Measurements from ENCODE around the gene CRELD2.

CRELD2 gene

DNA sequence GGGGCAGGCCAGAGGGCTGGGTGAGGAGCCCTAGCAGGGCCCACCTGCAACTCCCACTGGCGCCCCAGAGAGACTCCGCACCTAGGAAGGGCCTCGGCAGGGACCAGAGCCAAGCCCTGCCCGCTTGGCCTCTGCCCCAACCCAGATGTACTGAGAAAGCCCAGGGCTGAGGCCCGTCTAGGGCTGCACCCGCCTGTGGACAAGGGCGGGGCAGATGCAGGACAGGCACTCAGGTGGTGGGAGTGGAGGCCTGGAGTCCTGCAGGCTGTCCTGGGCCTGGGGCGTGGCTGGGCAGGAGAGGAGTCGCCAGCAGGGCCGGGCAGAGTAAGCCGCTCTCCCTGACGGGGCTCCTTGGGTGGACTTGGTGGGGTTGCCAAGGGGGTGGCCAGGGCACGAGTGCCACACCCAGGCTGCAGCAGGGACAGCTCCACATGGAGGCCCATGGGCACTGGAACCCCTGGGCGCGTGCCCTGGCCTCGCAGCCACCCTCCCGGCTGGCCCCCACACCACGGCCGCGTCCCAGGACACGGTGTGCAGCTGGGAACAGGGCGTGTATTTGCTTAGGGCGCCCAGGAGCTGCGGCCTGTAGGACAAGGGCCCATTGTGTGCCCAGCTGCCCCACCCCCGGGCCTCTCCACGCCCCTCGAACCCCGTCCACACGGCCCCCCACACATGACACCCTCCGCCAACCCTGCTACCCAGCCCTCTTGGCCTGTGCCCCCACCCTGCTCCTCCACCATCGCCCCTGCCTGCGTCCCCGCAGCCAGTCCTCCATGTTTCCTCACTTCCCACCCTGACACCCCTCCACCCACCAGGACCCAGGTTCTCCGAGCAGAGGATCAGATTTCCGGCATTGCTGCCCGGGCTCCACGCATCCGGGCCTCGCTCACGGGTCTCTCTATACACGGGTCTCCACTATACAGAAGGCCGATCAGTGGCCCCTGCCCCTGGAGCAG lies 30.8 kb downstream of the CRELD2 start:
- Histone ChIP-seq H3K4me3 (ENCODE audit: low read length) (no peak overlapping the region), H3K27ac (ENCODE audit: low read length) (no peak overlapping the region), H2AFZ (ENCODE audit: low read length) (no peak overlapping the region), H3K9ac (ENCODE audit: low read length) (no peak overlapping the region), H3K79me2 (ENCODE audit: low read length) (no peaks in the 10 kb centered on the region), H3K4me2 (ENCODE audit: low read depth, low read length) (no peak overlapping the region), H3K4me1 (ENCODE audit: low read length) (no peaks in the 10 kb centered on the region), H3K9me2 (replicated peaks; ENCODE audit: insufficient read depth, low read length) (no peaks in the 10 kb centered on the region), H3K36me3 (replicated peaks; ENCODE audit: insufficient read depth, low read length) (no peaks in the 10 kb centered on the region), H3K9me3 (replicated peaks; ENCODE audit: insufficient read depth, low read length) (no peaks in the 10 kb centered on the region), H3F3A (ENCODE audit: insufficient read depth, low read length) (no peaks in the 10 kb centered on the region), H3K27me3 (replicated peaks; ENCODE audit: insufficient read depth, low read length) (peaks cover 34% of the 10 kb centered on the region), H4K20me1 (ENCODE audit: insufficient read depth, low read length) (no peaks in the 10 kb centered on the region)
- DNase-seq, result no peak
- TF ChIP-seq EZH2 (optimal IDR thresholded peaks at IDR 0.05; ENCODE audit: low read depth, low read length) (no peak), EZH2phosphoT487 (IDR thresholded peaks at IDR 0.05; ENCODE audit: low read length) (no peak)
- TF ChIP-seq, protein P1, sequence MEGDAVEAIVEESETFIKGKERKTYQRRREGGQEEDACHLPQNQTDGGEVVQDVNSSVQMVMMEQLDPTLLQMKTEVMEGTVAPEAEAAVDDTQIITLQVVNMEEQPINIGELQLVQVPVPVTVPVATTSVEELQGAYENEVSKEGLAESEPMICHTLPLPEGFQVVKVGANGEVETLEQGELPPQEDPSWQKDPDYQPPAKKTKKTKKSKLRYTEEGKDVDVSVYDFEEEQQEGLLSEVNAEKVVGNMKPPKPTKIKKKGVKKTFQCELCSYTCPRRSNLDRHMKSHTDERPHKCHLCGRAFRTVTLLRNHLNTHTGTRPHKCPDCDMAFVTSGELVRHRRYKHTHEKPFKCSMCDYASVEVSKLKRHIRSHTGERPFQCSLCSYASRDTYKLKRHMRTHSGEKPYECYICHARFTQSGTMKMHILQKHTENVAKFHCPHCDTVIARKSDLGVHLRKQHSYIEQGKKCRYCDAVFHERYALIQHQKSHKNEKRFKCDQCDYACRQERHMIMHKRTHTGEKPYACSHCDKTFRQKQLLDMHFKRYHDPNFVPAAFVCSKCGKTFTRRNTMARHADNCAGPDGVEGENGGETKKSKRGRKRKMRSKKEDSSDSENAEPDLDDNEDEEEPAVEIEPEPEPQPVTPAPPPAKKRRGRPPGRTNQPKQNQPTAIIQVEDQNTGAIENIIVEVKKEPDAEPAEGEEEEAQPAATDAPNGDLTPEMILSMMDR (IDR thresholded peaks at IDR 0.05; ENCODE audit: low read length), result no peak

DNA sequence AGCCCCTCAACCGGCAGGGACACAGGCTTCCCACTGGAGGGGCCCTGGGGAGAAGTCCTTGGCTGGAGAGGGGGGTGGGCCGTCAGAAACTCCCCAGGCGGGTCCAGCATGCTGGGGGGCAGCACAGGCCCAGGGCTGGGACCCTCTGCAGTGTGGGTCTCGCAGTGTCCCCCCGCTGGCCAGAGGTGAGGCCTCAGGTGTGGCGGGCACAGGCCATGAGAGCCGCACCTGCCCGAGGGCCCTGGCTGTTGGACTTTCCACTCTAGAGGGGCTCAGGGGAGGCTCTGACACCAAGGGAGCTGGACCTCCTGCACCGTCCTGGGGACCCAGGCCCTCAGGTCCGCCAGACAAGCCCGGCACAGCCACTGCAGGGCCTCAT lies 31.5 kb downstream of the CRELD2 start:
- H3K79me2 ChIP-seq (ENCODE audit: low read length), result no peaks in the 10 kb centered on the region
- DNase-seq, result no peak
- H3K9me2 ChIP-seq (replicated peaks; ENCODE audit: insufficient read depth, low read length), result no peaks in the 10 kb centered on the region
- no peaks in the 10 kb centered on the region for H3K4me1 ChIP-seq (ENCODE audit: low read length)
- H3K27ac ChIP-seq (ENCODE audit: low read length), result no peak overlapping the region
- H3K4me3 ChIP-seq (ENCODE audit: low read length), result no peak overlapping the region
- no peak overlapping the region for H3K4me2 ChIP-seq (ENCODE audit: low read depth, low read length)
- no peak overlapping the region for H3K9ac ChIP-seq (ENCODE audit: low read length)
- TF ChIP-seq EZH2phosphoT487 (IDR thresholded peaks at IDR 0.05; ENCODE audit: low read length), result no peak
- TF ChIP-seq, protein P1 (IDR thresholded peaks at IDR 0.05; ENCODE audit: low read length), result no peak
- no peak for TF ChIP-seq EZH2 (optimal IDR thresholded peaks at IDR 0.05; ENCODE audit: low read depth, low read length)
- H3F3A ChIP-seq (ENCODE audit: insufficient read depth, low read length), result no peaks in the 10 kb centered on the region
- peaks cover 34% of the 10 kb centered on the region for H3K27me3 ChIP-seq (replicated peaks; ENCODE audit: insufficient read depth, low read length)
- H2AFZ ChIP-seq (ENCODE audit: low read length), result no peak overlapping the region
- H3K36me3 ChIP-seq (replicated peaks; ENCODE audit: insufficient read depth, low read length), result no peaks in the 10 kb centered on the region
- H3K9me3 ChIP-seq (replicated peaks; ENCODE audit: insufficient read depth, low read length), result no peaks in the 10 kb centered on the region
- H4K20me1 ChIP-seq (ENCODE audit: insufficient read depth, low read length), result no peaks in the 10 kb centered on the region

DNA sequence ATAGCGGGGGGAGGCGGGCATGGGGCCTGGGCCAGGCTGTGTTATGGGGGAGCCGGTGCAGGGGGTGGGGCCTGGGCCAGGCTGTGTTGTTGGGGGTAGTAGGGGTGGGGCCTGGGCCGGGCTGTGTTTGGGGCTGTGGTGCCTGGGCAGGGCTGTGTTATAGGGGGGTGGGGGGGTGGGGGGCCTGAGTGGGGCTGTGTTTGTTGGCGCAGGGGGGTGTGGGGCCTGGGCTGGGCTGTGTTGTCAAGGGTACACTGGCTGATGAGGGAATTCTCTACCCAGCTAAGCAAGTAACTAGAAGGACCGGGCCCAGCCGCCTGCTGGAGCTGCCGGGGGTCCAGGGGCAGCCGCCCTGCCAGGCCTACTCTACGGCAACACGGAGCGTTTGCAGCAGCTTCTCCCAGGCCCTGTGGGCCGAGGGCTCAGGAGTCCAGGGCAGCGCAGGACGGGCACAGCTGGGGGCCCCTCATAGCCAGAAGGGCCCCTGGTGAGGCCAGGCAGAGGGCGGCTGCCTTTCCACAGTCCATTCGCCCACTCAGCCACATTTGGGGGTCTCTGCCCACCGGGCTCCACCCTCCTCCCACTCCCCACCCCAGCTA lies 32.1 kb downstream of the CRELD2 start:
- TF ChIP-seq, protein P1 (IDR thresholded peaks at IDR 0.05; ENCODE audit: low read length), result no peak
- no peak for TF ChIP-seq EZH2phosphoT487 (IDR thresholded peaks at IDR 0.05; ENCODE audit: low read length)
- no peak for TF ChIP-seq EZH2 (optimal IDR thresholded peaks at IDR 0.05; ENCODE audit: low read depth, low read length)

More for the DNA sequence above, 32.1 kb downstream of the CRELD2 start:
- Histone ChIP-seq H2AFZ (ENCODE audit: low read length) (no peak overlapping the region), H3K4me3 (ENCODE audit: low read length) (no peak overlapping the region), H3K4me2 (ENCODE audit: low read depth, low read length) (no peak overlapping the region), H3K9me3 (replicated peaks; ENCODE audit: insufficient read depth, low read length) (no peaks in the 10 kb centered on the region), H3K36me3 (replicated peaks; ENCODE audit: insufficient read depth, low read length) (no peaks in the 10 kb centered on the region), H3K27me3 (replicated peaks; ENCODE audit: insufficient read depth, low read length) (peaks cover 34% of the 10 kb centered on the region), H3K4me1 (ENCODE audit: low read length) (no peaks in the 10 kb centered on the region), H3K79me2 (ENCODE audit: low read length) (no peaks in the 10 kb centered on the region), H4K20me1 (ENCODE audit: insufficient read depth, low read length) (no peaks in the 10 kb centered on the region), H3F3A (ENCODE audit: insufficient read depth, low read length) (no peaks in the 10 kb centered on the region), H3K9ac (ENCODE audit: low read length) (no peak overlapping the region), H3K9me2 (replicated peaks; ENCODE audit: insufficient read depth, low read length) (no peaks in the 10 kb centered on the region), H3K27ac (ENCODE audit: low read length) (no peak overlapping the region)
- peak; percentile 4 for DNase-seq

All from MM.1S (cell line).